Activated T-cell treated with anti-CD3 and anti-CD28 coated beads, Interleukin-2, amount 50 U/mL, for 4 hours (primary cell): ENCODE data around the gene BSG. TPM values are rescaled to one million over a fixed set of nuclear protein-coding genes. Genes with fewer than 3 reads are reported as not detected.
"Not testable (repeated sequence)": the region's sequence is repeated elsewhere in the genome, so short reads cannot be mapped to it uniquely, and the experiment has no call there.

Experiments
- ATAC-seq, 2 donors: fragments of 200-7000 bp; cut with Tn5 transposase; one replicate each; pipeline ENCODE4 v1.10.0; 2021
- DNase-seq: peaks from one replicate; pipeline ENCODE4 v3.0.0-alpha.2; 2020
- H3K27me3 Mint-ChIP-seq: one replicate; pipeline ENCODE4 v1.8.0; 2021; ENCODE audit warnings: low read depth, mixed read lengths
- H3K36me3 Mint-ChIP-seq: one replicate; pipeline ENCODE4 v1.8.0; 2022; ENCODE audit warnings: mixed read lengths; ENCODE audit not compliant: insufficient read depth
- H3K4me1 Mint-ChIP-seq: one replicate; pipeline ENCODE4 v1.8.0; 2021; ENCODE audit warnings: low read depth, mixed read lengths
- H3K4me3 Mint-ChIP-seq: one replicate; pipeline ENCODE4 v1.8.0; 2021; ENCODE audit warnings: mild to moderate bottlenecking, moderate library complexity, mixed read lengths
- H3K9me3 Mint-ChIP-seq: one replicate; pipeline ENCODE4 v1.8.0; 2021; ENCODE audit warnings: mixed read lengths
- total RNA-seq, 3 donors: library from RNA; stranded (reverse); gene quantifications; one replicate each; pipeline ENCODE4 v1.2.1, GENCODE V29; 2021

BSG gene
- total RNA-seq, 3 donors from 2014 or later, result 241 to 277 (median 250) TPM

DNA sequence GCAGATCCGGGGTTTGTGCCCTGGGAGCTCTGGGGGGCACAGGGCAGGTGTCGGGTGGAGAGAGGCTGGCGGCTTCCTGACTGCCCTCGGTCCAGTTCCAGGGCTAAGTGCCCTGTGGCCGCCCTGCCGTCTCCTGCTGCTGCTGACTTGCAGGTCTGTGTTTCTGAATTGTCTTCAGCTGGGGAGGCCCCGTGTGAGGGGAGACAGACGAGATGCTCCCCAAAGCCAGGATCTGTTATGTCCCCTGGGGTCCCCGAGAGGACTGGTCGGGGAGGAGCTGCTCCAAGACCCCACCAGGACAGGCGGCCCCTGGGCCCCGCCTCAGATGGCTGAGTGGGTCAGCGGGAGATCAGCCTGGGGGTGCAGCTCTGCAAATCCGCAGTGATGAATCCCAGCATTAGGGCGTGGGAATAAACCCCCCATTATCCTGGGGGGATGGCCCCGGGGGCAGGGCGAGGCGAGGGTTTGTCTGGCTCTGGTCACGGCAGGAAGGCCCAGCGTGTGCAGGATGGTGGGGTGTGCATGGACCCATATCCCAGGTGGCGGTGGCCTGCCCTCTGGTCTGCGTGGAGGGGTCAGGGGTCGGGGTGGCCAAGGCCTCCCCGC, 22.0 kb downstream of the BSG start:
- DNase-seq (no peak), ATAC-seq (peak in 1 of 2 donors; percentile 3)
- Mint-ChIP-seq H3K36me3 (no peaks in the 10 kb centered on the region), H3K4me3 (no peak overlapping the region), H3K9me3 (no peaks in the 10 kb centered on the region), H3K27me3 (peaks cover 12% of the 10 kb centered on the region), H3K4me1 (no peaks in the 10 kb centered on the region)

DNA sequence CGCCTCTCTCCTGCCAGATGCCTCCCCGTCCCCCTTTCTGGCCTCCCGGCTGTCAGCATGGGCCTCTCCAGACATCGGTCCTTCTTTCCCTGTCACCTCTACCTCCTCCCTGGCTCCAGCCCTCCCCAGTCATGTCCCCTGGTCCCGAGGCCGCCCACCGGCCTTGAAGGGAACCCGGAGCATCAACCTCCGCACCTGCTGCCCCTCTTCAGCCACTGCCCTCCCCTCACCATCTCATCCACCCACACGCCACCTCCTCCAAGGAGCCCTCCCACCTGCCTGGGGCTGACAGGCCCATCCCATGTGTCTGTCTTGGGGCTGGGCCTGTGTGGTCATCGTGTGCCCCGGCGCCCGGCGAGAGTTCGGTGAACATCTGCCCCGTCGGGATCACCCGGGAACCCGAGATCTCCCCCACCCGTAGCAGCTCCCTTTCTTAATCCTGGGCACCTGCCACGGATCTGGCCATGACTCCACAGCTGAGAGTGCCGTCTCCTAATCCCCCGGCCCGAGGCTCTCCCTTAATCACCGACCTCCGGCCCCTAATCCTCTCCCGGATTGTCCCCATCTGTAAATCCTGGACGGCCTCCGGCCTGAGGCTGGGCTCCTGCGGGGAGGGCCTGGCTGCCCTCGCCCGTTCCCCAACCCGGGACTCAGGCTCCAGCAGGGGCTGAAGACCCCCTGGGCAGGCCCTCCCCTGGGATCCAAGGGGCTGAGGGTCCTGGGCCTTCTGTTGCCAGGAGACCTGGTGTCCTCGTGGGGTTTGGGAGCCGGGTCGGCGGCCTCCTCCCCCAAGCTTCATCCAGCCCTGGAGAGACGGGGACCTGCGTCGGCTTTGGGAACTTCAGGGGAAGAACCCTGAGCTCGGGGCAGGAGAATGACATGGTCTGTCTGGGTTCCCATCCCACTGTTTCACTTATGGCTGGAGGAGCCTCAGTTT, 23.2 kb downstream of the BSG start:
- DNase-seq, result no peak

DNA sequence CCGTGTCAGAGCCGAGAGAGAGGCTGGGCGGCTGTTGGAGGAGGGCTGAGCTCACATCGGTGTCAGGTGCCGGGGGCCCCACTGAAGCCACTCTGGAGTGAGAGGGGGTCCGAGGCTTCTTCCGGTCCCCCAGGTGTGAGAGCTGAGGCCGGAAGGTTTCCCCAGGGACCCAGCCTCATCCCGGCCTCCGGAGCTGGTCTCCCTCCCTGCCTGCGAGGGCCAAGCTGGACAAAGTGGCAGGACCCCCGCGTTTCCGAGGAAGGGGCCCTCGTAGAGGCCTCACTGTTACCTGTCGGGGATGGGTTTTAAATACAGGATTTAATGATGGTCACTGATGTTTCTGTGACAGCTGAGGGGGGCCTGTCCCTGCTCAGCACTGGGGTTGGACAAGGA, 23.9 kb downstream of the BSG start:
- no peaks in the 10 kb centered on the region for H3K9me3 Mint-ChIP-seq
- DNase-seq (no peak), ATAC-seq (no peak)
- no peaks in the 10 kb centered on the region for H3K4me1 Mint-ChIP-seq
- peaks cover 7% of the 10 kb centered on the region for H3K27me3 Mint-ChIP-seq
- H3K36me3 Mint-ChIP-seq, result no peaks in the 10 kb centered on the region
- H3K4me3 Mint-ChIP-seq, result no peak overlapping the region

More for the DNA sequence above, 23.2 kb downstream of the BSG start:
- Mint-ChIP-seq H3K4me1 (no peaks in the 10 kb centered on the region), H3K4me3 (no peak overlapping the region), H3K9me3 (no peaks in the 10 kb centered on the region), H3K36me3 (no peaks in the 10 kb centered on the region), H3K27me3 (peaks cover 10% of the 10 kb centered on the region)
- ATAC-seq, result no peak

DNA sequence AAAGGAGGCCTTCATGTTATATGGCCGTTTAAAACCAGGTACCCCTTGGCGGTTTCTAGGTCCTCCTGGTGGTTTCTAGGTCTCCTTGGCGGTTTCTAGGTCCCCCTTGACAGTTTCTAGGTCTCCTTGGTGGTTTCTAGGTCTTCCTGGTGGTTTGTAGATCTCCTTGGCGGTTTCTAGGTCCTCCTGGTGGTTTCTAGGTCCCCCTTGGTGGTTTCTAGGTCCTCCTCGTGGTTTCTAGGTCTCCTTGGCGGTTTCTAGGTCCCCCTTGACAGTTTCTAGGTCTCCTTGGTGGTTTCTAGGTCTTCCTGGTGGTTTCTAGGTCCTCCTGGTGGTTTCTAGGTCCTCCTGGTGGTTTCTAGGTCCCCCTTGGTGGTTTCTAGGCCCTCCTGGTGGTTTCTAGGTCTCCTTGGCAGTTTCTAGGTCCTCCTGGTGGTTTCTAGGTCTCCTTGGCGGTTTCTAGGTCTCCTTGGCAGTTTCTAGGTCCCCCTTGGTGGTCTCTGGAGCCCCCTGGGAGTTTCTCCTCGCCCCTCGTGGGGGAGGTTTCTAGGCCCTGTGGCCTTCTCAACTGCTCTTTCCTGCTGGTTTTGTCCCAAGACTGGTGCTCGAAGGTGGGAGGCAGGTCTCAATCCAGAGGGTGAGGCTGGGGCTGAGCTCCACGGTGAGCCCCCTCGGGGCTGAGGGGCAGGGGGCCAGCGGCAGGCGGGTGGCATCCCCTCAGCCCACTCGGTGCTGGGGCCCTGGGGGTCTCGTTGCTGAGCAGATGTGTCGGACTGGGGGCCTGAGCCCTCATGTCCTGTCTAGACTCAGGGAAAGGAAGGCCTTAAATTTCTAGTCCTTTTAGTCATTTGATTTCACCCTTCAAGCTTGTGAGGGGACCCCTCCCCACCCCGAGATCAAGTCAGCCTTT, 25.3 kb downstream of the BSG start:
- ATAC-seq (no peak), DNase-seq (no peak)
- Mint-ChIP-seq H3K4me3 (no peak overlapping the region), H3K9me3 (no peaks in the 10 kb centered on the region), H3K4me1 (no peaks in the 10 kb centered on the region), H3K27me3 (no peaks in the 10 kb centered on the region), H3K36me3 (no peaks in the 10 kb centered on the region)

DNA sequence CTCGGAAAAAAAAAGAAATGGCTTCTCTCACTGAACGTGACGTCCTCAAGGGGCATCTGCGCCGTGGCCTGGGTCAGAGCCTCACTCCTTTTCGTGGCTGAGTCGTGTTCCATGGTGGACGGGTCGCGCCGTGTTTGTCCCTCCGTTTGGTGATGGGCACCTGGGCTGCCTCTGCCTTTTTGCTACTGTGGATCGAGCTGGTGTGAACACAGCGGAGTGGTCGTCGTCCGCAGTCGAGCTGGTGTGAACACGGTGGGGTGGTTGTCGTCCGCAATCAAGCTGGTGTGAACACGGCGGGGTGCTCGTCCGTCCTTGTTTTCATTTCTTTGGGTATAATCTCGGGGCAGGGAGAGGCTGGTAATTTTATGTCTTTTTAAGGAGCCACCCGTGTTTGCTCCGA, 28.9 kb downstream of the BSG start:
- H3K36me3 Mint-ChIP-seq, result no peaks in the 10 kb centered on the region
- no peaks in the 10 kb centered on the region for H3K9me3 Mint-ChIP-seq
- ATAC-seq, result no peak
- no peaks in the 10 kb centered on the region for H3K27me3 Mint-ChIP-seq
- H3K4me1 Mint-ChIP-seq, result no peaks in the 10 kb centered on the region
- DNase-seq, result no peak
- no peak overlapping the region for H3K4me3 Mint-ChIP-seq

DNA sequence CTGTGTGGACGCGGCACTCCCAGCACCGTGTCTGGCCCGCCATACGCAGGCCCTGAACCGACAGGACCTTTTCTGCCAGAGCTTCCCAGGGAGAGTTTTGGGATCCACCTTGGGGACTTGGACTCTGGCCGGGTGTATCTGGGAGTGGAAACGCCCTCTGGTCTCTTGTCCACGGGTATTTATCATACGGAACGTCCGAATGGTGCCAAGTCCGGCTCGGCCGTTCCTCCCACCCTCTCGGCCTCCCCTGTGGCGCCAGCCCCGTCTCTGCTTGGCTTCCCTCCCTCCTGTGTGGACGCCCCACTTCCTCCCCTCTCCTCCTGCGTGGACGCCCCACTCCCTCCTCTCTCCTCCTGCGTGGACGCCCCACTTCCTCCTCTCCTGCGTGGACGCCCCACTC, 29.4 kb downstream of the BSG start:
- Mint-ChIP-seq H3K4me1 (no peaks in the 10 kb centered on the region), H3K27me3 (no peaks in the 10 kb centered on the region), H3K36me3 (no peaks in the 10 kb centered on the region), H3K9me3 (no peaks in the 10 kb centered on the region), H3K4me3 (no peak overlapping the region)
- DNase-seq (no peak), ATAC-seq (no peak)

DNA sequence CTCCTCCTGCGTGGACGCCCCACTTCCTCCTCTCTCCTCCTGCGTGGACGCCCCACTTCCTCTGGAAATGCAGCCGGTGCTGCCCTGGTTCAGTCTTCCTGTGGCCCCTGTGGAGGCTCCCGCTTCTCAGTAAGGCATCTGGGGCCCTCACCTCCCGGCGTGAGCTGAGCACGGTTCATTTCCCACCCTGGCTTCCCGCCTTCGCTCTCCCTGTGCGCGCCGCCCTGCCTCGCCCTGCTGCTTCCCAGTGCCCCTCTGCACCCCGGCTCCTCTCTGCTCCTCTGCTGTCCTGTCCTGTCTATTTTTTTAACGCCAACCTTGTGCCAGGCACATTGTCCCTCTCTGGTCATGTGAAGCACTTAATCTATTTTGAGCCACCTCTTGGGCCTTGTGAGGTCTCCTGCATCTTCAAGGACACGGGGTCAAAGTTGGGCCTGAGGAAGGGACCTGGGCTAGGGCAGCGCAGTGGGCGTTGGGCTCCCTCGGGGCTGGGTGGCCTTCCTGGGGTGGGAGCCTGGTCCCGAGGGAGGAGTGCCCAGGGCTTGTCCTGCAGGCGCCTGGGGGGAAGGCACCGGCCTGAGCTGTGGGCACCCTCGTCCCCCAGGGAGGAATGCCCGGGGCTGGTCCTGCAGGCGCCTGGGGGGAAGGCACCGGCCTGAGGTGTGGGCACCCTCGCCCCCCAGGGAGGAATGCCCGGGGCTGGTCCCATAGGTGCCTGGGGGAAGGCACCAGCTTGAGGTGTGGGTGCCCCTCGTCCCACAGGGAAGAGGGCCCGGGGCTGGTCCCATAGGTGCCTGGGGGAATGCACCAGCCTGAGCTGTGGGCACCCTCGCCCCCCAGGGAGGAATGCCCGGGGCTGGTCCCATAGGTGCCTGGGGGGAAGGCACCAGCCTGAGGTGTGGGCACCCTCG, 30.2 kb downstream of the BSG start:
- Mint-ChIP-seq H3K36me3 (no peaks in the 10 kb centered on the region), H3K4me3 (no peak overlapping the region), H3K4me1 (no peaks in the 10 kb centered on the region), H3K27me3 (no peaks in the 10 kb centered on the region), H3K9me3 (no peaks in the 10 kb centered on the region)
- no peak for DNase-seq
- no peak for ATAC-seq

DNA sequence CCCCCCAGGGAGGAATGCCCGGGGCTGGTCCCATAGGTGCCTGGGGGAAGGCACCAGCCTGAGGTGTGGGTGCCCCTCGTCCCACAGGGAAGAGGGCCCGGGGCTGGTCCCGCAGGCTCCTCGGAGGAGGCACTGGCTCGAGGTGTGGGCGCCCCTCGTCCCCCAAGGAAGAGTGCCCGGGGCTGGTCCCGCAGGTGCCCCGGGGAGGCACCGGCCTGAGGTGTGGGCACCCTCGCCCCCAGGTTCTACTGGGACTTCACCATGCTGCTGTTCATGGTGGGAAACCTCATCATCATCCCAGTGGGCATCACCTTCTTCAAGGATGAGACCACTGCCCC, 30.9 kb downstream of the BSG start:
- not testable (repeated sequence) for ATAC-seq, H3K9me3 Mint-ChIP-seq, H3K4me1 Mint-ChIP-seq, H3K36me3 Mint-ChIP-seq, H3K27me3 Mint-ChIP-seq, H3K4me3 Mint-ChIP-seq, DNase-seq

DNA sequence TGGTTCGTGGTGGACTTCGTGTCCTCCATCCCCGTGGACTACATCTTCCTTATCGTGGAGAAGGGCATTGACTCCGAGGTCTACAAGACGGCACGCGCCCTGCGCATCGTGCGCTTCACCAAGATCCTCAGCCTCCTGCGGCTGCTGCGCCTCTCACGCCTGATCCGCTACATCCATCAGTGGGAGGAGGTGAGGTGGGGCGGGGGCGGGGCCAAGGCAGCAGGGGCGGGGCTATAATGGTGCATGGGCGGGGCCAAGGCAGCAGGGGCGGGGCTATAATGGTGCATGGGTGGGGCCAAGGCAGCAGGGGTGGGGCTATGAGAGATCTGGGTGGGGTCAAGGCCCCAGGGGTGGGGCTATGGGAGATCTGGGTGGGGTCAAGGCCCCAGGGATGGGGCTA, 31.4 kb downstream of the BSG start:
- H3K36me3 Mint-ChIP-seq, H3K4me3 Mint-ChIP-seq, H3K4me1 Mint-ChIP-seq, H3K9me3 Mint-ChIP-seq, H3K27me3 Mint-ChIP-seq, DNase-seq: not testable (repeated sequence)
- peak; percentile 54 to 59 for ATAC-seq

DNA sequence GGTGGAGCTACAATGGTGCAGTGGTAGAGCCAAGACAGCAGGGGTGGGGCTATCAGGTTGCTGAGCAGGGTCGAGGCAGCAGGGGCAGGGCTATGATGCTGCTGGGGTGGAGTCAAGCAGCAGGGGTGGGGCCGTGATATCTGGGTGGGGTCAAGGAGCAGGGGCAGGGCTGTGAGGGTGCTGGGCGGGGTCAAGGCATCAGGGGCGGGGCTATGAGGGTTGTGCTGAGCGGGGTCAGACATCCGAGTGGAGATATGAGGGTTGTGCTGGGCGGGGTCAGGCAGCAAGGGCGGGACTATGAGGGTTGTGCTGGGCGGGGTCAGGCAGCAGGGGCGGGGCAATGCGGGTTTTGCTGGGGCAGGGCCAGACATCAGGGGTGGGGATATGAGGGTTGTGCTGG, 32.0 kb downstream of the BSG start:
- ATAC-seq (peak; percentile 76 to 84), DNase-seq (no peak)
- Mint-ChIP-seq H3K36me3 (no peaks in the 10 kb centered on the region), H3K27me3 (no peaks in the 10 kb centered on the region), H3K4me1 (peaks cover 1% of the 10 kb centered on the region), H3K9me3 (no peaks in the 10 kb centered on the region), H3K4me3 (no peak overlapping the region)

DNA sequence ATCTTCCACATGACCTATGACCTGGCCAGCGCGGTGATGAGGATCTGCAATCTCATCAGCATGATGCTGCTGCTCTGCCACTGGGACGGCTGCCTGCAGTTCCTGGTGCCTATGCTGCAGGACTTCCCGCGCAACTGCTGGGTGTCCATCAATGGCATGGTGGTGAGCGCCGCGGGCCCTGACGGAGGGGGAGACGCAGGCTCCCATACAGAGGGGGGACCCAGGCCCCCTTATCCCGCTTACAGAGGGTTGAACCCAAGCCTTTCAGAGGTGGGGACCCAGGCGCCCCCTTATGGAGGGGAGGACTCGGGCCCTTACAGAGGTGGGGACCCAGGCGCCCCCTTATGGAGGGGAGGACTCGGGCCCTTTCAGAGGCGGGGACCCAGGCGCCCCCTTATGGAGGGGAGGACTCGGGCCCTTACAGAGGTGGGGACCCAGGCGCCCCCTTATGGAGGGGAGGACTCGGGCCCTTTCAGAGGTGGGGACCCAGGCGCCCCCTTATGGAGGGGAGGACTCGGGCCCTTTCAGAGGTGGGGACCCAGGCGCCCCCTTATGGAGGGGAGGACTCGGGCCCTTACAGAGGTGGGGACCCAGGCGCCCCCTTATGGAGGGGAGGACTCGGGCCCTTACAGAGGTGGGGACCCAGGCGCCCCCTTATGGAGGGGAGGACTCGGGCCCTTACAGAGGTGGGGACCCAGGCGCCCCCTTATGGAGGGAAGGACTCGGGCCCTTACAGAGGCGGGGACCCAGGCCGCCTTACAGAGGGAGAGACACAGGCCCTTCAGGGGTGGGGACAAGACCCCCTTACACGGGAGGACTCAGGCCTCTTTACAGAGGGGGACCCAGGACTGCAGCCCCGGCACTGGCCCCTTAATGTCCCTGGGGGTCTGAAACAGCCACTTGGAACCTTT, 32.9 kb downstream of the BSG start:
- not testable (repeated sequence) for H3K27me3 Mint-ChIP-seq, ATAC-seq, H3K36me3 Mint-ChIP-seq, H3K4me3 Mint-ChIP-seq, H3K9me3 Mint-ChIP-seq, H3K4me1 Mint-ChIP-seq, DNase-seq

DNA sequence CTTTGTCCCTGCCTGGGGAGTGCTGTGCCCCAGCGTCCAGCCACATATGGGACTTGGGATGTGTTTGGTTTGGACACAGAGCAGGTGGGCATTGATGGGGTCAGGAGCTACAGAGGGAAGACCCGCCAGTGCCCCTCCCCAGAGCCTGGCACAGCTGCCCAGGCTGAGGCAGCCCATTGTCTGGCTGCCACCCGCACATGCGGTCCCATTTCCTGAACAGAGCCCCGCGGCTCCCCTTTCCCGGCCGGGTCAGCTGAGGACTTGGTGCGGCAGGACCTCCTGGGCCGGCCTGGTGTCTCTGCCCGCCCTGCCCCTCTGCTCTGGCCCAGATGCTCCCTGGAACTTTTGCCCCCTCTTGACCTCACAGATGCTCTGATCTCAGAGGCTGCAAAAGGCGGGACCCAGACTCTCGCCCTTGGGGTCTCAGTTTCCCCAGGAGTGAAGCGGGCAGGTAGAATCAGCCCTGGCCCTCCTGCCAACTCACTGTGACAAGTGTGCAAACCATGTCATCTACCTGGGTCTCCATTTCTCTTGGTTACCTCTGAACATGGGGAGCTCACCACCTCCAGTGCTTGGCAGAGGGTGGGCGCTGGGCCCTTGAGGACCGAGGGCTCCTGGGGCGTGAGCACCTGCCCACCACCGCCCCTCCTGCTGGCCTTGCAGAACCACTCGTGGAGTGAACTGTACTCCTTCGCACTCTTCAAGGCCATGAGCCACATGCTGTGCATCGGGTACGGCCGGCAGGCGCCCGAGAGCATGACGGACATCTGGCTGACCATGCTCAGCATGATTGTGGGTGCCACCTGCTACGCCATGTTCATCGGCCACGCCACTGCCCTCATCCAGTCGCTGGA, 35.1 kb downstream of the BSG start:
- H3K4me1 Mint-ChIP-seq, result peaks cover 22% of the 10 kb centered on the region

More for the DNA sequence above, 35.1 kb downstream of the BSG start:
- DNase-seq (no peak), ATAC-seq (no peak)
- no peaks in the 10 kb centered on the region for H3K27me3 Mint-ChIP-seq
- no peaks in the 10 kb centered on the region for H3K36me3 Mint-ChIP-seq
- H3K4me3 Mint-ChIP-seq, result no peak overlapping the region
- no peaks in the 10 kb centered on the region for H3K9me3 Mint-ChIP-seq
